ENCODE data around the gene SCAF4.
"Not testable (repeated sequence)": the region's sequence is repeated elsewhere in the genome, so short reads cannot be mapped to it uniquely, and the experiment has no call there.

The SCAF4 gene

DNA sequence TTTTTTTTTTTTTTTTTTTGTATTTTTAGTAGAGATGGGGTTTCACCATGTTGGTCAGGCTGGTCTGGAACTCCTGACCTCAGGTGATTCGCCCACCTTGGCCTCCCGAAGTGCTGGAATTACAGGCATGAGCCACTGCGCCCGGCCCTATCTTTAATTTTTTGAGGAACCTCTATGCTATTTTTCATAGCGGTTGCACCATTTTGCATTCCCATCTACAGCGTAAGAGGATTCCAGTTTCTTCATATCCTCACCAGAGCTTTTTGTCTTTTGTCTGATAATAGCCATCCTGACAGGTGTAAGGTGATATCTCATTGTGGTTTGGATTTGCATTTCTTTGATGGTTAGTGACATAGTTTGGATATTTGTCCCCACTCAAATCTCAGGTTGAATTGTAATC, 100.0 kb downstream of the SCAF4 start:
- DNase-seq: not testable (repeated sequence)

DNA sequence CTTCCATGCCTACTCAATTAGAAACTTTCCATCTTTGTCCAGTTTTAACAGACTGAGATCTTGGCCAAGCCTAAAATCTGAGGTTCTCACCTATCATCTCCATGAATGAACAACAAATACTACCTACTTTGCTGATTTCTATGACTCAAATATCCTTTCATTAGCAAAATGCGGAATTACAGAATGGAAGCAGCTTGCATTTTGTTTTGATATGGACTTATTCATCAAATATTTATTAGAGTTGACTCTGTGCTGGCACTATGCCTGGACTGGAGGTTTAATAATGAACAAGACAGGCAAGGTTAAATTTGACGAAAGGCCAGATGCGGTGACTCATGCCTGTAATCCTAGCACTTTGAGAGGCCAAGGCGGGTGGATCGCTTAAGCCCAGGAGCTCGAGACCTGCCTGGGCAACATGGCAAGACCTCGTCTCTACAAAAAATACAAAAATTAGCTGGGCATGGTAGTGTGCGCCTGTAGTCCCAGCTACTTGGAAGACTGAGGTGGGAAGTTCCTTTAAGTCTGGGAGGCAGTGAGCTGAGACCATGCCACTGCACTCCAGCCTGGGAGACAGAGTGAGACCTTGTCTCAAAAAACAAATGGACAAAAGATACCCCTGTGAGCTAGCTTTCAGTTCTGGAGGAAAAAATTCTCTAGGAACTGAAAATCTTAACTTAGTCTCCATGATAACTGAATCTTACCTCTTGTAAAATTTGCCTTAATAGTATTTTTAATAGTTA, 101.8 kb downstream of the SCAF4 start:
- DNase-seq: no peak

DNA sequence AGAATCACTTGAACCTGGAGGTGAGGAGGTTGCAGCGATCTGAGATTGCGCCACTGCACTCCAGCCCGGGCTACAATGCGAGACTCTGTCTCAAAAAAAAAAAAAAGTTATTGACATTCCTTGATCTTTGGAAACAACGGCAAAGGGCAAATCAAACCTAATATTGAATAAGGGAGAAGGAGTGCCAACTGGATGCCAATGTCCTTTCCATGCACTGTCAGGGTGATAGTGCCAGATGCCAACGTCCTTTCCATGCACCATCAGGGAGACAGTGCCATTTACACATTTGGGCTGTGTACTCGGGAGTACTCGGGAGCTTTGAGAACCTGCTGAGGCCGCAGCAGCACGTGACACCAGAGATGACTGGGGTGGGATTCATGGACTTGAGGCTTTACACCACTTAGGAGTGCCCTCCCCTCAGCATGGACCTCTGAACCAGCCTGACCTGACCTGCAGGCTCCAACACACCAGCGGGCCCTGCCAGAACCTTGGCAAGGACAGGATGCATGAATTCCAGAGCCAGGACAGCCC, 106.9 kb downstream of the SCAF4 start:
- no peak for DNase-seq

DNA sequence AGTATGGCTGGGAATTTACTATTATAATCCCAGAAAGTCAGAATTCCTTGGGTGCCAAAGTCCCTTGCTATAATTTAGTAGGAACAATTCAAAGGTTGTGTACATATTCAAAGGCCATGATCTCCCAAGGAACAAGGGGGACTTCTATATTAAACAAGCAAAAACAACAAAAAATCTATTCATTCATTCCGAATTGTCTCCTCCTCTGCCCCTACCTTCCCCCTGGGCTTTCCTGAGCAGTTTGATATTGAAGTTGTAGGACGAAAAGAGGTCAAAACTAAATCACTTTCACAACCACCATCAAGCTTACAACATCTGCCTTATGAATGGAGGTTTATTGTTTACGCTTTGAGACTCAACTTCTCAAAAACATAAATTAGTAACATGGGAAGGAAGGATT, 107.7 kb downstream of the SCAF4 start:
- no peak for DNase-seq

DNA sequence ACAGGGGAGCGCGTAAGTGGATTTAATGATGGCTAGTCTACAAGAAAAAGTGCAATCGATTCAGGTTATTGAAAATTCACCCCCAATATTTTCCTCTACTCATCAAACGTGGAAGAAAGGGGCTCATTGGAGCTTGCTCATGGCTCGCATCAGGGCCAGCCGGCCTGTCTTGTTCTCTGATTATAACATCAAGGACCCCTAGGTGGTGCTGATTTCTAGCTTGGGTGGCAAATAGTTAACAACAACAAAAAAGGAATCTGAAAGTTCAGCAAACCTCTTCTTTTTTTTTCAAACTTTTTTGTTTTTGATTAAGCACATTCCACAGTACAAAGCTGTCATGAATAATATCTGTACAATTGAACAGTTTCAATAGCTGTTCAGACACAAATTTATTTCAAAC, 108.3 kb downstream of the SCAF4 start:
- no peak for DNase-seq

DNA sequence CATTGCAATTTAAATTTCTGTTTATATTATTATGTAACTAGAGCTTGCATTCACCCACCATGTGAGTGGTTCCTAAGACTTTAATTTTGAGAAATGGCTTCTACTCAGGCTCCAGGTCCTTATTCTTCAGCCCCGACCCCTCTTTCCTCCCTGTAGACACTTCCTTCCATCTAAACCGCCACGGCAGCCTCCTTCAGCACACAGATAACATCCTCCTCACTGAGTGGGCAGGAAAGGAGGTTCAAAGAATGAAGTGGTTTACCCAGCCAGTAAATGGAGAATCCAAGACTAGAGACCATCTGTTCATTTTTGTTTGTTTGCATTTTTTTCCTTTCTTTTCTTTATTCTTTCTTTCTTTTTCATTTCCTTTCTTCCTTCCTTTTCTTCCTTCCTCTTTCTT, 109.5 kb downstream of the SCAF4 start:
- no peak for DNase-seq

All from midbrain (tissue), 1 donor.